Hepatocyte (in vitro differentiated cells): ENCODE measurements around the gene TIMM29.
"Not testable (repeated sequence)": the region's sequence is repeated elsewhere in the genome, so short reads cannot be mapped to it uniquely, and the experiment has no call there.

Experiments used
- EZH2phosphoT487 ChIP-seq: fragments of 200-600 bp; sonication (generic); IDR thresholded peaks from one replicate; pipeline ENCODE4 v1.6.1; 2018; ENCODE audit warnings: antibody characterized with exemption, mild to moderate bottlenecking, low read depth, moderate library complexity; ENCODE audit not compliant: unreplicated experiment, severe bottlenecking
- TF ChIP-seq, protein P1 (sequence below): fragments of 200-600 bp; sonication (generic); IDR thresholded peaks from 2 replicates; pipeline ENCODE4 v1.5.1; 2016; ENCODE audit warnings: antibody characterized with exemption, mild to moderate bottlenecking; ENCODE audit not compliant: poor library complexity

DNA sequence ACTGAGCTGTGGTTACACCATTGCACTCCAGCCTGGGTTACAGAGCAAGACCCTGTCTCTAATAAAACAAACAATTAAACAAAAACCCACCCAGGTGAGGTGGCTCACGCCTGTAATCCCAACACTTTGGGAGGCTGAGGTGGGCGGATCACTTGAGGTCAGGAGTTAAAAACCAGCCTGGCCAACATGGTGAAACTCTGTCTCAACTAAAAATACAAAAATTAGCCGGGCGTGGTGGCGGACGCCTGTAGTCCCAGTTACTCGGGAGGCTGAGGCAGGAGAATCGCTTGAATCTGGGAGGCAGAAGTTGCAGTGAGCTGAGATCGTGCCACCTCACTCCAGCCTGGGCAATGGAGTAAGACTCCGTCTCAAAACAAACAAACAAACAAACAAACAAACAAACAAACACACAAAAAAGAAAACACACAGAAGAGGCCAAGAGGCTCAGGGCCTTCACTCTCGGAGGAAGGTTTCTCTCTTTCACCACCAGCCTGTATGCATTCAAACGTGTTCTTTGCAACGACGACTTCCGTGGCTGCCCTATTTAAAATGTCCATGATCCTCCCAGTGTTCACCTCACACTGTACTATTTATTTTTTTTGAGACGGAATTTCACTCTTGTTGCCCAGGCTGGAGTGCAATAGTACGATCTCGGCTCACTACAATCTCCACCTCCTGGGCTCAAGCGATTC lies 30.8 kb downstream of the TIMM29 start:
- TF ChIP-seq, protein P1, sequence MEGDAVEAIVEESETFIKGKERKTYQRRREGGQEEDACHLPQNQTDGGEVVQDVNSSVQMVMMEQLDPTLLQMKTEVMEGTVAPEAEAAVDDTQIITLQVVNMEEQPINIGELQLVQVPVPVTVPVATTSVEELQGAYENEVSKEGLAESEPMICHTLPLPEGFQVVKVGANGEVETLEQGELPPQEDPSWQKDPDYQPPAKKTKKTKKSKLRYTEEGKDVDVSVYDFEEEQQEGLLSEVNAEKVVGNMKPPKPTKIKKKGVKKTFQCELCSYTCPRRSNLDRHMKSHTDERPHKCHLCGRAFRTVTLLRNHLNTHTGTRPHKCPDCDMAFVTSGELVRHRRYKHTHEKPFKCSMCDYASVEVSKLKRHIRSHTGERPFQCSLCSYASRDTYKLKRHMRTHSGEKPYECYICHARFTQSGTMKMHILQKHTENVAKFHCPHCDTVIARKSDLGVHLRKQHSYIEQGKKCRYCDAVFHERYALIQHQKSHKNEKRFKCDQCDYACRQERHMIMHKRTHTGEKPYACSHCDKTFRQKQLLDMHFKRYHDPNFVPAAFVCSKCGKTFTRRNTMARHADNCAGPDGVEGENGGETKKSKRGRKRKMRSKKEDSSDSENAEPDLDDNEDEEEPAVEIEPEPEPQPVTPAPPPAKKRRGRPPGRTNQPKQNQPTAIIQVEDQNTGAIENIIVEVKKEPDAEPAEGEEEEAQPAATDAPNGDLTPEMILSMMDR: not testable (repeated sequence)
- TF ChIP-seq EZH2phosphoT487: not testable (repeated sequence)
